SKM-1 treated with dmso at 0.1 percent for 144 hours (cell line): ENCODE measurements around the gene DDX59.

Experiments
- DNase-seq: peaks from one replicate; lab custom pipeline; 2025; ENCODE audit not compliant: unreplicated experiment; lab: John Stamatoyannopoulos, UW

The DDX59 gene

GRCh38 chr1:200669314-200670241 lies at the start of gene DDX59:
TSS of gene DDX59 (minus strand) at chr1:200669907. CDS start at chr1:200666740, 3,167 bp downstream.
- DNase-seq, result peak; percentile 94

- no peak for DNase-seq
Observed at GRCh38 chr1:200714504-200715187, 44.9 kb upstream of the DDX59 start.

- no peak for DNase-seq
Observed at GRCh38 chr1:200710166-200710565, 40.5 kb upstream of the DDX59 start.

DNA sequence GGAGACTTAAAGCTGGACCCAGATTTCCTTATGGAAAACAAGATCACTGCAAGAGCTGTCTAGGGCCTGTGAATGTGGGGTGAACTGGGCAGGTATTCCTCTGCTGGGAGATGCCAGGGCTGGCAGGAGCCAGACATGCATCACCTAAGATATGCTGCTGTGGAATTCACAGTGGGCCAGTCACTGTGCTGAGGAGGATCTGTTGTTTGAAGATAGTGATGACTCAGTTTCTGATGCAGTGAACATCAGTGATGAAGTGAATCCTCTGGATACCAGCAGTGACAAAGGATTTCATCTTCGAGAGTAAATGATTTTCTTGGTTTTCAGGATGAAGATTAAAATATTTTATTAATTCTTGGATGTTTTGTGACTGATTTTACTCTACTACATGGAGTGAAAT lies 39.1 kb upstream of the DDX59 start:
- no peak for DNase-seq

DNA sequence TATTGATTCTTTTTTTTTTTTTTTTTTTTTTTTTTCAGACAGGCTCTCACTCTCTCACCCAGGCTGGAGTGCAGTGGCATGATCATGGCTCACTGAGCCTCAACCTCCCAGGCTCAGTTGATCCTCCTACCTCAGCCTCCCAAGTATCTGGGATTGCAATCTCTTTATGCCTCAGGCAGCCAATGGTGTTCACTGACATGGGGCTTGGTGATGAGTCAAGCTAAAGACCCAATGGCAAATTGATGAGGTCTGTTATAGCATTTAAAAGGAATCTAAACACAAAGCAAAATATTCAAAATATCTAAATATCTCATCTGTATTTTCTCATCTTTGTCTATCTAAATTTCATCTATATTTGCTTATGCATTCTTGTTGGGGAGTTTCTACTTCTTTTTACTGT lies 38.5 kb upstream of the DDX59 start:
- DNase-seq, result no peak

GRCh38 chr1:200707116-200707515 lies 37.4 kb upstream of the DDX59 start:
- DNase-seq, result no peak

DNA sequence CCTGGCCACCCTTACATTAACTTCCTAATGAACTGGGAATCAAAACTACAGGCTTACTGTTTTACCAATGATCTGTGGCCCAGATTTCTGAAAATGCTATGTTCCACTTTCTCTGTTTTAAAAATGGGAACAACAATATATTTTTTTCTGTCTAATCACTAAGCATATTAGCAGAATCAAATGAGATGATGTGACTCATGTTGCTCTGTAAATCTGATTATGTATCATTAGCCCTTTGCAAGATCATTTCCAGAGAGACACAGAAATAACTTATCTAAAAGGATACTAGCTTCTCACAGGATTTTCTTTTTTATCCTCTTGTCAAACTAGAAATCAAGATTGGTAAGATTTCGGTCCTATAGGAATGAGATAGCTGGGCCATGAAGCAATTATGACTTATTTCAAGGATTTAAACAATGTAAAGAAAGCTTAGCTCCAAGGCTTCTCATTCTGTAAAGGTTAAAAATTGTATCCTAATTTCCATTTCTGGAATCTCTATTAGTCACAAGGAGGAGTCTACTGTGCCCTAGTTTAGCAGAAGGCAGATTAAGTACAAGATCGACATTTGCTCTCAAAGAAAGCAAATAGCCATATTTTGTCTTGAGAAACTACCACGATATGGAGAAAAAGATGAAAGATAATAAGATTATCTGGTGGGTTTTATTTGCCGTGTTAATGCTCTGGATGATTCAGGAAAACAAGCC lies 36.6 kb upstream of the DDX59 start:
- no peak for DNase-seq

- no peak for DNase-seq
Observed at GRCh38 chr1:200704986-200705500, 35.3 kb upstream of the DDX59 start.

DNA sequence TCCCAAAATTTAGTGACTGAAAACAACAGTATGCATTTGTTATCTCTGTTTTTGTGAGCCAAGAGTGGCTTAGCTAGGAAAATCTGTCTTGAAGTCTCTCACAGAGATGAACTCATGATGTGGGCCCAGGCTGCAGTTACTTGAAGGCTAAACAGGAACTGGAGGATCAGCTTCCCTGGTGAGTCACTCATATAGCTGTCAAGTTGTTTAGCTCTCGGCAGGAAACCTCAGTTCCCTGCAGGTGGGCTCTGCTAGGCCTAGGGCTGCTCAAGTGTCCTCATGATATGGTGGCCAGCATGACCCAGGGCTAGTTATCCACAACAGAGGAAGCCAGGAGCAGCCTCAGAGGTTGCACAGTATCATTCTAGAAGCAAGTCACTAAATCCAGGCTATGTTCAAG lies 30.2 kb upstream of the DDX59 start:
- peak; percentile 50 for DNase-seq

GRCh38 chr1:200694738-200695137 lies 25.0 kb upstream of the DDX59 start:
- no peak for DNase-seq

DNA sequence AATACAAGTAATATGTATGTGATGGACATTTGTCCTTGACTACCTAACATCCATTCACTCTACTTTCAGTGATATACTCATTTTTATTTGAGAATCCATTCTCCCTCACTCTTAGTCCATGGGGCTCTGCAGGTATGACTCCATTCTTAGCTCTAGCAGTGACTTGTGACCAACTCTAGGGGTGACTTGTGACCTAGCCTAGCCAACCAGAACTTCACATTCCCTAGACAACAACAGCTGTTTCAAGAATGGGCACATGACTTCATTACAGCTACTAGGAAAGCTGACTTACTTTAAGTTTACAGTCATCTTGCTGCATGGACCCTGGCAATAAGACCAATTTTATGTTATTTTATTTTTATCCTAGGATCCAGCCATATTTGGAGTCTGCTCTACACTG lies 23.6 kb upstream of the DDX59 start:
- no peak for DNase-seq

GRCh38 chr1:200692316-200692715 lies 22.6 kb upstream of the DDX59 start:
- DNase-seq, result no peak

DNA sequence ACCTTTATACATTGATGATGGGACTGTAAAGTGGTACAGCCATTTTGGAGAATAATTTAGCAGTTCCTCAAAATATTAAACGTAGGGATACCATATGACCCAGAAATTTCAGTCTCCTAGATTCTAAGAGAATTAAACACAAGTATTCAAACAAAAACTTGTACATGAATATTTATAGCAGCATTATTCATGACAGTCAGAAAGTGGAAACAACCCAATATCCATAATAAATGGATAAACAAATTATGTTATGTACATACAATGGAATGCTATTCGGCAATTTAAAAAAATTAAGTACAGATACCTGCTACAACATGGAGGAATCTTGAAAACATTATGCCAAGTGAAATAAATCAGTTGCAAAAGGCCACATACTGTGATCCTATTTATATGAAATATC lies 16.9 kb upstream of the DDX59 start:
- no peak for DNase-seq

DNA sequence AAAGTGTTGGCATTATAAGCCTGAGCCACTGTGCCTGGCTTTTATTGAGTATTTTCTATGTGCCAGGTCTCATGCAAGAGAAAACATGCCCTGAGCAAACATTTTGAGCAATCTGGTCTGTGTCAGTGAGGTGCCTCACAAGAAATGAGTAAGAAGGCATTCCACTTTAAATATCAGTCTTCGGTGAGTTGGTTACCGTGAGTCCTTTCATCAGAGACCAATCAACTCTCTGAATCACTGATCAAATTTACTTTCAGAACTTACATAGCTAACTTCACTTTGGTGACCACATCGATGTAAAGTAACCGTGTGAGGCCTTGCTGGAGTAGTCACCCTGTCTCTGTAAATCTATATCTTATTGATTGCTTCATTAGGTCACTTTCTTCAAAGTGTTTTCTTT lies 14.3 kb upstream of the DDX59 start:
- no peak for DNase-seq

- no peak for DNase-seq
Observed at GRCh38 chr1:200683298-200683697, 13.6 kb upstream of the DDX59 start.

DNA sequence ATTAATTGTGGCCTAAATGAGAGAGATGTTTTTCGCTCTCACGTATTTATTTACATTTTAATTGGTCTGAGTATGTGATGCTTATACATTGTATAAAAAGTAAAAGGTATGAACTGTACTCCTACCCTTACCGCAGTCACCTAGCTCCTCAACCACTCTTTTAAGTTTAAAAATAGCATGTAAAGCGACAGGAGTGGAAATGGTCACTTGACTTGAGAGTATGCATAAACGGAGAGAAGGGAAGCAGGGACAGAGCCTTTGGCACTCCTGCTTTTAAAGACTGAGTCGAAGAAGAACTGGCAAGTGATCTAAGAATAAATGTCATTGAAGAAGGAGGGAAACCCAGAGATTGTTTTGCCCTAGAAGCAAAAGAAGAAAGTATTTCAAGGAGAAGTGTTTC lies 11.5 kb upstream of the DDX59 start:
- no peak for DNase-seq

DNA sequence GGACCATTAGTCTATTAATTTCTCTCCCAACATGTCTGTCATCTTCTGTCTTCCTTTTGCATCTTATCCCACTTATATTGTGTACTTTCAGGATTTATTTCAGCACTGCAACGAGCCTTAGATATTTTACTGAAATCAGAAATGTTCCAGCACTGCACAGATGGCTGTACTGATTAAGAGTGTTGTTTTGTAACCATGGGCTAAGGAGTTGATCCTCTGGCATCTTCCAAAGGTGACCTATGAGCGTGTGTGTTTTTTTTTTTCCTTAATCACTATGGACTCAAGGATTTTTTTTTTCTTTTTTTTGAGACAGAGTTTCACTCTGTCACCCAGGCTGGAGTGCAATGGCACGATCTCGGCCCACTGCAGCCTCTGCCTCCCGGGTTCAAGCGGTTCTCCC lies 7.1 kb upstream of the DDX59 start:
- no peak for DNase-seq

DNA sequence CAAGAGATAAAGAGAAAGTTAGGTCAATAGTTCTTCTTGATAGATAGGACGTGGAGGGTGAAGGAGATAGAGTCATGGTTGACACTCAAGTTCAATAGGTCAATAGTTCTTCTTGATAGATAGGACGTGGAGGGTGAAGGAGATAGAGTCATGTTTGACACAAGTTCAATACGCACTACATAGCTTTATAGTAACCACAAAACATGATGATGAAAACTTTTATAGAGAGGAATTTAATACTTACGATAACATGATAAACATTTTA lies 5.8 kb upstream of the DDX59 start:
- DNase-seq, result no peak

DNA sequence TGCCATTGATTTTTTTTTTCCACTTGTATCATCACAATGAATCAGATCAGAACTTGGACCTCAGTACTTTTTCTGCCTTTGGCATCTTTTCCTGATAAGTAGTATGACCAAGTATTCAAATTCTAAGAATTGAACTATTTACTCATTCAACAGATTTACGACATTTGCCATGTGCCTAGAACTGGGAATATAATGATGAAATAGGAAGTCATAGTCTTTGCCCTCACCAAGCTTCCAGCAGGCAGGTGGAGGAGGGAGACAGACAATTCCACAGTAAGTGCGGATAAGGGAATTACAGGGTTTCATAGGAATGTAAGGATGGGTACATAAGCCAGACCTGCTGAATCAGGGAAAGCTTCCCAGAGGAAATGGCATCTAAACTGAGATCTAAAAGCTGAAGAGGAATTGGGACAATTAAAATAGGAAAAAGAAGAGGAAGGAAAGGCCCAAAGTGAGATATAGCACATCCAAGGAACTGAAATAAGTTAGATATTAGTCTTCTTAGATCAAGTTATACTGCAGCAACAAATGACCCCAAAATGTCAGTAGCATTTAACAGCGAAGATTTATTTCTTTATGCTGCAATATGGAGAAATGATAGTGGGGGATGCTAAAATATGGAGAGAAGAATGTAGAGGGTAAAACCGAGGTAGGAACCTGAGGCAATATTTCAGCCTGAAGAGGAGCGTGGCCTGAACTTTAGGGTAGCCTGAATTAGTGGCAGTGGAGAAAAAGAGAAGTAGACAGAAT lies 5.3 kb upstream of the DDX59 start:
- no peak for DNase-seq

DNA sequence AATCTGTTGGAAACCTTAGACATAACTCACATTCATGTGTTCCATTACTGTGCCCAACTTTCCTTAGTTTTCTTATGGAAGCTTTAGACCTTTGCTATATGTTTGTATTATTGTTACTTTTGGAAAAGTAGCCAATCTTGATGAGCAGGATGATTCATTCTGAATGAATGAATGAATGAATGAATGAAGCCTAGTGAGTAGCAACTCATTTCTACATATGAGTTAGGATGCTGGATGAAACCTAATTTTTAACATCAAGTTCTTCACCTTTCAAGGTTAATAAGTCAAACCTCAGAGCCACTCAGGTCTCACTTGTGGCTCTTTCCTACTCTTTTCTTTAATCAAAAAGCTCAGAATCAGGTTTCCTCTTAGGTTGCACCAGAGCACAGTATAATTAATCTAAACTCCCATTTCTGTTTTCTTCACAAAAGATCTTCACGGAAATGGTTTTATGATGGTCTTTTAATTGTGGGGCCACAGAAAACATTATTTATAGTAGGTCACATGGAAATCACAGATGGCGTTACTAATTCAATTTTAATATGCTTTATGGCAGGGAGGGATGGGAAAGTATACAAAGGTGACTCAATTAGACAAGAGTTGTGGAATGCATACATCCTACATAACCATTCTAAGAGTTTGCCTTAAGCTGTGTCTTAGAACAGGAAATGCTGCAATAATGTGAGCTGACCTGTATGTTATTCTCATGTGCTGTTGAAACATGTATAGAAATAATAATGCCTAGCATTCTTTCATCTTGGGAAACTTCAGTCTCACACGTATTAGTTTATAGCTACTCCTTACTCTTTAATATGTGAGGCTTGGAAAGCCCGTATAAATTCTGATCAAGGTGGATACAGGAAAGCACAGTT lies 4.5 kb upstream of the DDX59 start:
- peak; percentile 31 for DNase-seq
